Measurements from ENCODE around the gene CBLL1. TPM values are rescaled to one million over a fixed set of nuclear protein-coding genes. Genes with fewer than 3 reads are reported as not detected.

The CBLL1 gene
- total and polyA plus RNA-seq, 2 experiments from 2014 or later = 31.1 to 67.4 TPM

DNA sequence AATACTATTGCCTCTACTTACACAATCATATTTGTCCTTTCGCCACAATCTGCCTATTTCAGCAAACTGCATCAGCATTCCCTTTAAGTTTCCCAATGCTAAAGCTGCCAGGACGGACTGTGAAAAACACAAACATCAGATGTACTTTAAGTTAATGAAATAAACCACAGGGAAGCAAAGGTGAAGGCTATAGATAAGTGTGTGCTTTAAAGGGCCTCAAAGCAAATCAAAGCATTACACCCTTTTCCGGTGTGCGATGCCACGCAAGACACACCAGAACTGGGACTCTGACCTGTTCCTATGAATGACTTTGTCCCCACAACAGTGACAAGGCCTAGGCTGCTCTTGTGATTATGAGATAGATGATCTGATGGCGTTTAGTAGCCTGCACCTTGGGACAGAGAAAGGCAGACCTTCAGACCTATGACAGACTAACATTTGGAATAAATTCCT is 35.7 kb downstream of the CBLL1 start:
- no peak for TF ChIP-seq STAT1 (IDR thresholded peaks at IDR 0.05; ENCODE audit: unreplicated experiment)
- TF ChIP-seq NANOG (IDR thresholded peaks at IDR 0.05; ENCODE audit: borderline replicate concordance) = no peak
- TF ChIP-seq POLR2AphosphoS5 (IDR thresholded peaks at IDR 0.05; ENCODE audit: low read depth) = no peak
- no peak for TF ChIP-seq ZNF114 (CRISPR knock-in tag; IDR thresholded peaks at IDR 0.05)
- TF ChIP-seq EZH2 (IDR thresholded peaks at IDR 0.05; ENCODE audit: low read depth, unreplicated experiment) = no peak
- TF ChIP-seq ZNF331 (CRISPR knock-in tag; IDR thresholded peaks at IDR 0.05; ENCODE audit: low read depth) = no peak
- TF ChIP-seq JUNB (IDR thresholded peaks at IDR 0.05; ENCODE audit: unreplicated experiment) = no peak
- TF ChIP-seq CREB1 (CRISPR knock-in tag; IDR thresholded peaks at IDR 0.05; ENCODE audit: low read depth) = no peak
- TF ChIP-seq EZH2phosphoT487 (IDR thresholded peaks at IDR 0.05; ENCODE audit: unreplicated experiment) = no peak
- TF ChIP-seq, protein P1, sequence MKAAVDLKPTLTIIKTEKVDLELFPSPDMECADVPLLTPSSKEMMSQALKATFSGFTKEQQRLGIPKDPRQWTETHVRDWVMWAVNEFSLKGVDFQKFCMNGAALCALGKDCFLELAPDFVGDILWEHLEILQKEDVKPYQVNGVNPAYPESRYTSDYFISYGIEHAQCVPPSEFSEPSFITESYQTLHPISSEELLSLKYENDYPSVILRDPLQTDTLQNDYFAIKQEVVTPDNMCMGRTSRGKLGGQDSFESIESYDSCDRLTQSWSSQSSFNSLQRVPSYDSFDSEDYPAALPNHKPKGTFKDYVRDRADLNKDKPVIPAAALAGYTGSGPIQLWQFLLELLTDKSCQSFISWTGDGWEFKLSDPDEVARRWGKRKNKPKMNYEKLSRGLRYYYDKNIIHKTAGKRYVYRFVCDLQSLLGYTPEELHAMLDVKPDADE (IDR thresholded peaks at IDR 0.05) = no peak
- TF ChIP-seq, protein P2, sequence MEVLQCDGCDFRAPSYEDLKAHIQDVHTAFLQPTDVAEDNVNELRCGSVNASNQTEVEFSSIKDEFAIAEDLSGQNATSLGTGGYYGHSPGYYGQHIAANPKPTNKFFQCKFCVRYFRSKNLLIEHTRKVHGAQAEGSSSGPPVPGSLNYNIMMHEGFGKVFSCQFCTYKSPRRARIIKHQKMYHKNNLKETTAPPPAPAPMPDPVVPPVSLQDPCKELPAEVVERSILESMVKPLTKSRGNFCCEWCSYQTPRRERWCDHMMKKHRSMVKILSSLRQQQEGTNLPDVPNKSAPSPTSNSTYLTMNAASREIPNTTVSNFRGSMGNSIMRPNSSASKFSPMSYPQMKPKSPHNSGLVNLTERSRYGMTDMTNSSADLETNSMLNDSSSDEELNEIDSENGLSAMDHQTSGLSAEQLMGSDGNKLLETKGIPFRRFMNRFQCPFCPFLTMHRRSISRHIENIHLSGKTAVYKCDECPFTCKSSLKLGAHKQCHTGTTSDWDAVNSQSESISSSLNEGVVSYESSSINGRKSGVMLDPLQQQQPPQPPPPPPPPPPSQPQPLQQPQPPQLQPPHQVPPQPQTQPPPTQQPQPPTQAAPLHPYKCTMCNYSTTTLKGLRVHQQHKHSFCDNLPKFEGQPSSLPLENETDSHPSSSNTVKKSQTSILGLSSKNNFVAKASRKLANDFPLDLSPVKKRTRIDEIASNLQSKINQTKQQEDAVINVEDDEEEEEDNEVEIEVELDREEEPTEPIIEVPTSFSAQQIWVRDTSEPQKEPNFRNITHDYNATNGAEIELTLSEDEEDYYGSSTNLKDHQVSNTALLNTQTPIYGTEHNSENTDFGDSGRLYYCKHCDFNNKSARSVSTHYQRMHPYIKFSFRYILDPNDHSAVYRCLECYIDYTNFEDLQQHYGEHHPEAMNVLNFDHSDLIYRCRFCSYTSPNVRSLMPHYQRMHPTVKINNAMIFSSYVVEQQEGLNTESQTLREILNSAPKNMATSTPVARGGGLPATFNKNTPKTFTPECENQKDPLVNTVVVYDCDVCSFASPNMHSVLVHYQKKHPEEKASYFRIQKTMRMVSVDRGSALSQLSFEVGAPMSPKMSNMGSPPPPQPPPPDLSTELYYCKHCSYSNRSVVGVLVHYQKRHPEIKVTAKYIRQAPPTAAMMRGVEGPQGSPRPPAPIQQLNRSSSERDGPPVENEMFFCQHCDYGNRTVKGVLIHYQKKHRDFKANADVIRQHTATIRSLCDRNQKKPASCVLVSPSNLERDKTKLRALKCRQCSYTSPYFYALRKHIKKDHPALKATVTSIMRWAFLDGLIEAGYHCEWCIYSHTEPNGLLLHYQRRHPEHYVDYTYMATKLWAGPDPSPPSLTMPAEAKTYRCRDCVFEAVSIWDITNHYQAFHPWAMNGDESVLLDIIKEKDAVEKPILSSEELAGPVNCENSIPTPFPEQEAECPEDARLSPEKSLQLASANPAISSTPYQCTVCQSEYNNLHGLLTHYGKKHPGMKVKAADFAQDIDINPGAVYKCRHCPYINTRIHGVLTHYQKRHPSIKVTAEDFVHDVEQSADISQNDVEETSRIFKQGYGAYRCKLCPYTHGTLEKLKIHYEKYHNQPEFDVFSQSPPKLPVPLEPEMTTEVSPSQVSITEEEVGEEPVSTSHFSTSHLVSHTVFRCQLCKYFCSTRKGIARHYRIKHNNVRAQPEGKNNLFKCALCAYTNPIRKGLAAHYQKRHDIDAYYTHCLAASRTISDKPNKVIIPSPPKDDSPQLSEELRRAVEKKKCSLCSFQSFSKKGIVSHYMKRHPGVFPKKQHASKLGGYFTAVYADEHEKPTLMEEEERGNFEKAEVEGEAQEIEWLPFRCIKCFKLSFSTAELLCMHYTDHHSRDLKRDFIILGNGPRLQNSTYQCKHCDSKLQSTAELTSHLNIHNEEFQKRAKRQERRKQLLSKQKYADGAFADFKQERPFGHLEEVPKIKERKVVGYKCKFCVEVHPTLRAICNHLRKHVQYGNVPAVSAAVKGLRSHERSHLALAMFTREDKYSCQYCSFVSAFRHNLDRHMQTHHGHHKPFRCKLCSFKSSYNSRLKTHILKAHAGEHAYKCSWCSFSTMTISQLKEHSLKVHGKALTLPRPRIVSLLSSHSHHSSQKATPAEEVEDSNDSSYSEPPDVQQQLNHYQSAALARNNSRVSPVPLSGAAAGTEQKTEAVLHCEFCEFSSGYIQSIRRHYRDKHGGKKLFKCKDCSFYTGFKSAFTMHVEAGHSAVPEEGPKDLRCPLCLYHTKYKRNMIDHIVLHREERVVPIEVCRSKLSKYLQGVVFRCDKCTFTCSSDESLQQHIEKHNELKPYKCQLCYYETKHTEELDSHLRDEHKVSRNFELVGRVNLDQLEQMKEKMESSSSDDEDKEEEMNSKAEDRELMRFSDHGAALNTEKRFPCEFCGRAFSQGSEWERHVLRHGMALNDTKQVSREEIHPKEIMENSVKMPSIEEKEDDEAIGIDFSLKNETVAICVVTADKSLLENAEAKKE (CRISPR knock-in tag; IDR thresholded peaks at IDR 0.05) = no peak

More for the DNA sequence above, 35.7 kb downstream of the CBLL1 start:
- Mint-ChIP-seq H3K27me3 (ENCODE audit: insufficient read depth, low read depth, poor library complexity) (no peaks in the 10 kb centered on the region), H3K4me1 (peaks cover 5% of the 10 kb centered on the region; the same call in 1 of the 3 replicates), H3K27ac (0 out of 2 replicates have a peak overlapping the region, but pooled peaks have one; percentile 22), H3K4me3 (no peak overlapping the region), H3K9me3 (no peaks in the 10 kb centered on the region; the same call in 2 of the 3 replicates), H3K36me3 (ENCODE audit: low read depth) (no peaks in the 10 kb centered on the region)
- Histone ChIP-seq H2AFZ (peak overlapping the region; percentile 14; the same call in 1 of the 2 replicates), H3K36me3 (ENCODE audit: insufficient read depth) (no peaks in the 10 kb centered on the region), H3K79me2 (replicated peaks; ENCODE audit: insufficient read depth) (no peaks in the 10 kb centered on the region), H3K27me3 (ENCODE audit: insufficient read depth) (no peaks in the 10 kb centered on the region), H3K4me2 (no peak overlapping the region), H3K4me1 (ENCODE audit: insufficient read depth) (no peaks in the 10 kb centered on the region; the same call in 1 of the 2 replicates), H3K27ac (ENCODE audit: low read depth) (no peak overlapping the region), H3F3A (replicated peaks; ENCODE audit: low read depth) (no peaks in the 10 kb centered on the region), H3K4me3 (no peak overlapping the region), H4K20me1 (replicated peaks; ENCODE audit: insufficient read depth) (no peaks in the 10 kb centered on the region), H3K9me2 (ENCODE audit: insufficient read depth) (no peaks in the 10 kb centered on the region)
- DNase-seq (ENCODE audit: low spot score) (no peak), ATAC-seq (no peak)

All from GM23338 (cell line).